HS-5 (cell line): ENCODE measurements around the gene CTSH.
A peak's percentile ranks its signal among the peaks of the same experiment; 100 is the strongest.
"Not testable (repeated sequence)": the region's sequence is repeated elsewhere in the genome, so short reads cannot be mapped to it uniquely, and the experiment has no call there.

Experiments
- DNase-seq: peaks from one replicate; pipeline ENCODE4 v3.0.0-alpha.2; 2012; ENCODE audit warnings: low read depth

Gene CTSH

DNA sequence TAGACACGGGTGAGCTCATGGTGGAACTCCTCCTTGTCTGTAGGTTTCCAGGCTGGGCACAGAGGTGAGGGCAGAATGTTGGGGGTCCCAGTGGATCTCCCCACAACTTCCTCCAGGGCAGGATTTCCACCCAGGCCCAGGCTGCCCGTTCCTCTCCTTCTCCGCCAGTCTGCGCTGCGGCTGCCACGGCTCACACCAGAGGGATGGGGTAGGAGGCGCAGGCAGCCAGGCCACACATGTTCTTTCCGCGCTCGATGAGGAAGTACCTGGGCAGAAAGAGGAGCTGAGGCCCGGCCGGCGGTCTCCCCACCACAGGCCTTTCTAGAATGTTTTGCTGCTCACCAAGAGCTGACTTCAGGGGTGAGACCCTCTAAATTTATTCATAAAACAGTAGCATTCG is 22.9 kb downstream of the CTSH start:
- no peak for DNase-seq

DNA sequence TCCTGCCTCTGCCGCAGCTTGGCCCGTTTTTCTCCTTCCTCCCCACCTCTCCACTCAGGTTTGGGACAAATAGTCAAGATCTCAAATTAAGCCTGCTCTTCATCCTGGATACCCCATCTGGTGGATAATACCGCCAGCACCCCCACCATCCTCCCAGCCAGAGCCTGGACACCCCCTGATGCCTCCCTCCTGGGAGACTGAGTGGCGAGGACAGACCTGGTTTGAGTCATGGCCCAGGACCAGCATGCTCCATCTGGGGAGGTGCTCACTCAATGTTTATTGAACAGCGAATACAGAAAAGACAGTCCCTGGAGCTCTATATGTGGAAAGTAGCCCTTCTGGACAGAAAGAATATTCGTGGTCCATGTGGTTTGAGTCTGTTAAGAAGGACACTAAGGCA is 23.3 kb downstream of the CTSH start:
- no peak for DNase-seq

DNA sequence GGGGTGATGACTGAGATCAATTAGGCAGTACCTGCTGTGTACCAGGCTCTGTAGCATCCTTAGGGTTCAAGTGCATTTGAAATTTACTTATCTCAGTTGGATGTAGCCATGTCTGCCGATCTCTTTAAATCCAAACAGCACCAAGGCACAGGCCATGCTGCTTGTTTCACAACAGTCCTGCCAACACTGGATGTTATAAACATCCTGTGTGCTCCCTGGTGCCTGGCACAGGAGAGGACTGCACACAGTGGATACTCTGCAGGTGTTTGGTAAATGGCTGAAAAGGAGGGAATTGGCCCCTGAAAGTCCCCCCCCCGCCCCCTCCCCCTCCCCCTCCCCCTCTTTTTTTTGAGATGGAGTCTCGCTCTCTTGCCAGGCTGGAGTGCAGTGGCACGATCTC is 27.0 kb downstream of the CTSH start:
- no peak for DNase-seq

DNA sequence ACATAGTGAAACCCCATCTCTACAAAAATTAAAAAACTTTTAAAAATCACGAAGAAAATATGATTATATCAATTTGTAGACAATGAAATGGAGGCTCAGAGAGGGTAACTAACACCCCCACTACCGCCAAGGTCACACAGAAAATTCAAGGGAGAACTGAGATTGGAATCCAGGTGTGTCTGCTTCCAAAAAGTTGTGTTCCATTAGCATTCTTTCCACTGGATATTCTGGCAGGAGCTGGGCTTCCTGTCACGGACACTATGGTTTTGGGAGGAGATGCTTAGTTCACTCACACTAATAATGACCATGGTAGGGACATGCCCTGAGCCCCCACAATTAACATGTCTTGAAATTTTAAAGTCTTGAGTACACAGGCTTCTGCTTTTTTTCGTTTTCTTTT is 28.8 kb downstream of the CTSH start:
- no peak for DNase-seq

DNA sequence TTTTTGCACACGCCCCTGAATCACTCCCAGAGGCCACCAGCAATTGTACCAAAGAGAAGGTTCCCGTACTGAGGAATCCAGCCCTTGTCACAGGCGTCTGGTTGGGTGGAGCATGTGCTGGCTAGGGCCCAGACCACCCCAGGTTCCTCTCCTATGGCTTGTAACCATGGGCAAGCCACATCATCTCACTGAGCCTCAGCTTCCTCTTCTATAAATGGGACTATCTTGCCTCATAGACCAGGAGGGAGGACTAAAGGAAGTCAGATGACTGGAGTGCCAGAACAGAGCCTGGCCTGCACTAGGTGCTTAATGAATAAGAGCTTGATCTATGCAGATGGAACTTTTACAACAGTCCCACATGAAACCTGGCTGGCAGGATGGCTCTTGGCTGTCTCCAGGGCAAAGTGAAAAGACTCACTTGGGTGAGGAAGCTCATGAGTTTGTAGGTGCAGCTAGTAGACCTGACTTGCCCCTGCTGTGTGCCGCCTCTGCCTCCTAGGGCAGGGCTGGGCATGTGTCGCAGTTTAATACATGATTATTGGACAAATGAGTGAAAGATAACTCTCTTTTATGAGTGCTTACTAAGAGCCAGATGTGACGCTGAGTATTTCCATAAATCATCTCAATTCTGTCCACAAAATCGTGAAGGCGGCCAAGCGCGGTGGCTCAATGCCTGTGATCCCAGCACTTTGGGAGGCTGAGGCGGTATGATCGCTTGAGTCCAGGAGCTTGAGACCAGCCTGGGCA is 29.3 kb downstream of the CTSH start:
- DNase-seq, result no peak

DNA sequence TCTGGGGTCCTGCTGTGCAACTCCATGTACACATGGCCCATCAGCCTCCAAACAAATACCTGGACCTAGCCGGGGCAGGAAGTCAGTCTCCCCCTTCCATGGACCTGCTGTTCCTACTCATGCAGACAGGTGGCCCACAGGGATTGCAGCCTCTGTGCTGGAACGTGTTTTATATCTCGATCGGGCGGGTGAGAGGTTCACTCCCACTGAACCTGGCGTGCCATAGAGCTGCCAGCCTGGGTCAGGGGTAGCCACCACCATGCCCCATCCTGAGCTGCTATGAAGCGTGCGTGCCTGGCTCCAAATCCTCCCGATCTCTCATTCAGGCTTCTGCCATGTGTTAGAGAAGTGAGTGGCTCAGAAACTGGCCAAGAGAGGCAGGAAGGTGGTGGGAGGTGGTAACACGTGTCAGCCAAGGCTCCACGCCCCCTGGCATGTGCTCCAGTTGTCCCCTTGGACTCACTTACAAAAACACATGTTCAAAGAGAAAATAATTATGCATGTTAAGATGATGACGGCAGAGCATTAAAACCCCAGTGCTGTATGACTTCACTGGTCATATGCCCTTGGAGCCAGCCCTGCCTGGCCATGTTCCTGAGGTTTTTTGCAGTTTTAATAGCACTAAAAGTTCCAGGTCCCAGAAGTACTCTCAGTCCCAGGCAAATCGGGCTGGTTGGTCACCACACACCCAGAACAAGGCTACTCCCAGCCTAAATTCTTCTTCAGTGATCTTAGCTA is 30.6 kb downstream of the CTSH start:
- DNase-seq, result no peak

DNA sequence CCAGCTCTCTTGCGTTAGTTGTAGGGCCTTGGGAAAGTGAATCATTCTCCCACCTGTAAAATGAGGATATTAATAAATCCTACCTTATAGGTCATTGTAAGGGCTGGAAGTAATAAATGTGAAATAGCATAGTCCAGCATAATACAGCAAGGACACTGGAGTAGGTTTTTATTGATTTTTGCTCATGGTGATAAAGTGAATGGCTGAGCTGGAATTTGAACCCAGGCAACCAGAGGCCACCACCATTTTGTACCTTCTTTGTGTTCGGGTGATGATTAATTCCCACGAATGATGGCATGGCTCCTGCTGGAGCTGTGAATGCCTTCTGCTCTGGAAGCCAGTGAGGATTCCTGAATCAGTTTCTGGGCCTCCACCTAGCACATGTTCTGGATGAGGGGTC is 31.8 kb downstream of the CTSH start:
- DNase-seq, result no peak

DNA sequence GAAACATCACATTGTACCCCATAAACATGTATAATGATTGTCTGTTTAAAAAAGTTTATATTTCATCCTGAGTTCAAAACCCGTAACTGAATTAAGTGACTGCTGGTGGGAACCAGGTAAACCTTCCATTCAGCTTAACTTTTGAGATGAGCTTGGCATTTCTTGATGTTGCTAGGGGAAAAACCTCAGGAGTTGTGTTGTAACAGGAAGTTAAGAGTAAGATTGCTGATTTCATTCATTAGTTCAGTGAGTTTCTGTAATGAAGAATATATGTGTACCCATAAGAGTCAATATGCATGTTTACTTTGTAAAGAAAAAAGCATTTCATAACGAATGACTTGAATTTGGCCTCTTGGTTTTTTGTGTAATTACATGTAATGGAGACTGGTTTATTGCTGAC is 32.5 kb downstream of the CTSH start:
- DNase-seq, result no peak

DNA sequence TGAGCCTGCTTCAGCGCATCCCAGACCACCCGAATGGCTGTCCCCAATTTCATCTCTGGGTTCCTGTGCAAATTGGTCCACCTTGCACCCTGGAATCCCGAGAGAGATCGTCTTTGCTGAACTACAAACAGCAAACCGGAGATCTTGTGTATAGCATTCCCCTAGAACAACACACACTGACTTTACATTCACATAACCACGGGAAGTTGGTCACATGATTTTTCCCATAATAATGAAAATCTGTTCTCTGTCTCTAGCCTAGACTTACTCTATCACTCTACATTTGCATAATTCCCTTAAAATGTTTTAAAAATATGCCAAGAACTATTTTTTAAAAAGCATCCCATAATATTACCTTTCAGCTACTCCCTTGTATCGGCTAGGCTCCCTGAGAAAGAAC is 34.6 kb downstream of the CTSH start:
- no peak for DNase-seq

DNA sequence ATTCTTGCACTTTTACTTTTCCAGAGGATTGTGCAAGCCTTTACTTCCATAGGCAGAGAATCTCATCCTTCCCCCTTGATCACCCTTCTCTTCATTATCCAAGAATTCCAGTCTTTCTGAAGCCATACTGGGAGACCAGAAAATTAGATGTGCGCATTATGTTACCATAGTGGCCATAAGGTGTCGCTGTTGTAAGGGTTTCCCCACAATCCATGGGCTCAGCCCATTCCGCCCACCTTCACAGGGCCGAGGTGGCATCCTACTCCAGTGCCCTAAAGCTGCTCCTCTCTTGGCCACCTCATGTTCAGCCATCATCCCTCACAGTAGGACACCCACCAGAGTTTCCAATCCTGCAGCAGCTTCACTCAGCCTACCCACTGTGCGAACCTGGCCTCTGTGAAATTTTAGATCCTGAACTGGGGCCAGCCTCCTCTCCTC is 35.0 kb downstream of the CTSH start:
- DNase-seq, result no peak

DNA sequence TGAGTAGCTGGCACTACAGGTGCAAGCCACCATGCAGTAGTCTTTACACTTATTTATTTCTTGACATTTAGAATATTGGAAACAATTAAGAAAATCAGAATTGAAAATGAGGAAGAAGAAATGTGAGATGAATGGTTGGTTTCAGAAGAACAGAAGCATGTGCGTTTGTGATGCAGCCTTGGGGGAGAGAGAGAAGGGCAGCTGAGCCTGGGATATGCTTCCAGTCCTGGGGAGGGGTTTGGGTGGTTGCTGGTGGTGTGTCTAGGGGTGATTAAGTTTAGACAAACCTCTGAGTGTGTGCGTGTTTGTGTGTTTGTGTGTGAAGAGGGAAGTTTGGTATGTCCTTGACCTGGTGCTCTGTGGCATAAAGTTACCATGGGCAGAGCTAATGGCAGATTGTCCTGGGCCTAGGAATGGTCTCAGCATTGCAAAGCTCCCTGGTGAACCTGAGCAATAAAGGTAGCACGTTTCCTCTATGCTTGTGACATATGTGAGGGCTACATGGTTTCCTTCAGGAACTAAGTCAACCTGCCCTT is 35.6 kb downstream of the CTSH start:
- DNase-seq, result no peak

DNA sequence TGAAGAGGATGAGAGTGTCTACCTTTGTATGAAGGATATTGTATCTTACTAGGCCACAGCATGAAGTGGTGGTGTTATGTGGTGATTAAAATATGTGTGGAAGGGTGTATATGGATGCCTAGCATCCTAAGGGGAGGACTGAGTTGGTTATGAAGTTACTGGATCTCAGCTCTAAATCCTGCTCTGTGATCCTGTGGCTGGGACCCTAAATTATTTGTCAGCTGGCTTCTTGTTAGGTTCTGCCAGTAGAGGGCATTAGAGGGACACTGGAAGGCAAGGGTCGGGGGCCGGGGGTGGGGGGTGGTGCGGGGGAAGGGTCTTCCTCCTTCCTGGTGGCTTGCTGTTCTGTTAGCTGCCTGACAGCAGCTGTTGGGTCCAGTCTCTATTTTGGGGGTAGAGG is 37.3 kb downstream of the CTSH start:
- no peak for DNase-seq

DNA sequence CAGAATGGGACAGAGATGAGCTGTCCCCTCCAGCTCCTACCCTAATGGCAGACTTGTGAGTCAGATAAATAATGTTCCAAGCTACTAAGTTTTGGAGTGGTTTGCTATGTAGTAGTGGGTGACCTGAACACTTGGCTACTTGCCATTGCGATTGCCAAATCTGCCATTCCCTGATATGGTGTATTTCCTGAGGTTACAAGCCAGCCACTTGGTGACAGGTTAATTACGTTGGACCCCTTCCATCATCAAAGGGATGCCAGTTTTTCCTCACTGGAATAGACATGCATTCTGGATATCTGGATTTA is 38.6 kb downstream of the CTSH start:
- peak; percentile 91 for DNase-seq

DNA sequence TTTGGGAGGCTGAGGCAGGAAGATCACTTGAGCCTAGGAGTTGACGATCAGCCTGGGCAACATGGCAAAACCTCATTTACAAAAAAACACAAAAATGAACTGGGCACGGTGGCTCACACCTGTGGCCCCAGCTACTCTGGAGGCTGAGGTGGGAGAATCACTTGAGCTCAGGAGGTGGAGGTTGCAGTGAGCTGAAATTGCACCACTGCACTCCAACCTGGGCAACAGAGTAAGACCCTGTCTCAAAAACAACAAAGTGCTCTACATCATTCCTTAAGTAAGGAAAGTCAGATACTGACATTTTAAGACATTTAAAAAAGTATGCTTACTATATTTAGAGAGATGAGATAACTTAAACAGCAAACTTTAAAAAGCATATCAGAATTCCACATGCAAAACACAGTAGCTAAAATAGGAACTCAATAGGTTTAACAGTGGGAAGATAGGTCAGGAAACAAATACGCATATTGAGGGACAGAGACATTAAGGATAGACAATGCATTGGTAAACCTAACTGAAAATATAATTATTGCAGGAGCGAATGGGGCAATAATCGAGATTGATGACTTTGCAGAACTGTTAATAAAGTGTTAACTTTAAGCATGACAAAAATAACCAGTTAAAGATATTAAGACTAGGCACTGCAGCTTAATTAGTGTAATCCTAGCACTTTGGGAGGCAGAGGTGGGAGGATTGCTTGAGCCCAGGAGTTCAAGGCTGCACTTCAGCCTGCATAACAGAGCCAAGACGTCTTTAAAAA is 40.1 kb downstream of the CTSH start:
- DNase-seq, result no peak

DNA sequence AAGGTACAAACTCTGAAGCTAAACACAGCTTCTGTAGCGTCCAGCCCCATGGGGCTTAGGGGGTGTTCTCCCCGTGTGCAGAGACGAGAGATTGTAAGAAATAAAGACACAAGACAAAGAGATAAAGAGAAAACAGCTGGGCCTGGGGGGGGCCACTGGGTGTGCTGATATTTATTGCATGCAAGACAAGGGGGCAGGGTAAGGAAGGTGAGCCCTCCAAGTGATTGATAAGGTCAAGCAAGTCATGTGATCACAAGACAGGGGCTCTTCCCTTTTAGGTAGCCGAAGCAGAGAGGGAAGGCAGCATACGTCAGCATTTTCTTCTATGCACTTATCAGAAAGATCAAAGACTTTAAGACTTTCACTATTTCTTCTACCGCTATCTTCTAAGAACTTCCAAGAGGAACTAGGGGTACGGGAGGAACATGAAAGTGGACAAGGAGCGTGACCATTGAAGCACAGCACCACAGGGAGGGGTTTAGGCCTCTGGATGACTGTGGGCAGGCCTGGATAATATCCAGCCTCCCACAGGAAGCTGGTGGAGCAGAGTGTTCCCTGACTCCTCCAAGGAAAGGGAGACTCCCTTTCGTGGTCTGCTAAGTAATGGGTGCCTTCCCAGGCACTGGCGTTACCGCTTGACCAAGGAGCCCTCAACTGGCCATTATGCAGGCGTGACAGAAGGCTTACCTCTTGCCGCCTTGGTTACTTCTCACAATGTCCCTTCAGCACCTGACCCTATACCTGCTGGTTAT is 42.4 kb downstream of the CTSH start:
- DNase-seq, result not testable (repeated sequence)

DNA sequence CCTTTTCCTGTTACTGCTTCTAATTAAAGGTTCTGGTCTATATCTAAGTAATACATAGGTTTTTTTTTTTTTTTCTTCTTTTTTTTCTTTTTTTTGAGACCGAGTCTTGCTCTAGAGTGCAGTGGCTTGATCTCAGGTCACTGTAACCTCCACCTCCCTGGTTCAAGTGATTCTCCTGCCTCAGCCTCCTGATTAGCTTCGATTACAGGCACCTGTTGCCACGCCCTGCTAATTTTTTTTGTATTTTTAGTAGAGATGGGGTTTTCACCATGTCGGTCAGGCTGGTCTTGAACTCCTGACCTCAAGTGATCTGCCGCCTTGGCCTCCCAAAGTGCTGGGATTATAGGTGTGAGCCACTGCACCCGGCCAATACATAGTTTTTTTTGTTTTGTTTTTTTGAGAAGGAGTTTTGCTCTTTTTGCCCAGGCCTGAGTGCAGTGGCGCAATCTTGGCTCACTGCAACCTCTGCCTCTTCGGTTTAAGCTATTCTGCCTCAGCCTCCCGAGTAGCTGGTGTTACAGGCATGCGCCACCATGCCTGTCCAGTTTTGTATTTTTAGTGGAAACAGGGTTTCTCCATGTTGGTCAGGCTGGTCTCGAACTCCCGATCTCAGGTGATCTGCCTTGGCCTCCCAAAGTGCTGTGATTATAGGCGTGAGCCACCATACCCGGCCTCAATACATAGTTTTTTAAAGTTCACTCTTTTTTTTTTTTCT is 43.9 kb downstream of the CTSH start:
- not testable (repeated sequence) for DNase-seq

DNA sequence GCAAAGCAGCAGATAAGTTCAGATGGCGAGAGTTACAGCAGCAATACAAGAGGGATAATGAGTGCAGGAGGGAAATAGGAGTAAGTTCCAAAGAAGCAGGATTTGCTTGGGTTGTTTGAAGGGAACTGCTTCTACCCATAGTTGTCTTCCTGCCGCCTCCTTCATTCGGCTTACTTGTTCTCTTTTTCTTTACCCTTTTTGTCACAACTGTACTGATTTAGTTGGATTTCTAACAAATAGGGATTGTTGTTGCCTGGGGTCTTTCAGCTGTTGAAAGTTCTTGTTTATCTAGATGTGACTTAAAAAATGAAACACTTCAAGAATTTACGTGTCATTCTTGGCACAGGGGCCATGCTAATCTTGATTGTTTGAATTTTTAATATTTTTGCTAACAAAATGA is 46.3 kb downstream of the CTSH start:
- DNase-seq, result no peak

DNA sequence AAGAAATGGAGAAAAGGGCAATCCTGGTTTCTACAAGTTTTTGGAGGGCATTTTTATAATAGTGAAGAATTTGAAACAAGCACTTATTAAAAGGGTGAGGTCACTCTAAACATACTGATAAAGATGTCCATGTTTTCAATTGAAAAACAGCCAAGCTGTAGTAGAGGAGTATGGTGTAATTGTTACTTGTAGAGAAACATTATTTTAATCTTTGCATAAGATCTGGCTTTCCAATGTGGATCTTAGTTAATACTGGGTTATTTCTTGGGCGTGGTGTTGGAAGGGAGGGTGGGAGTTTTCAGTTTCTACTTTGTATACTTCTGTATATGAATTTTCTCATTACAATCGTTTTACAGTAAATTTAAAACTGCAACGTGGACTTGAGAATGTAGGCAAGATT is 49.4 kb downstream of the CTSH start:
- DNase-seq, result no peak

DNA sequence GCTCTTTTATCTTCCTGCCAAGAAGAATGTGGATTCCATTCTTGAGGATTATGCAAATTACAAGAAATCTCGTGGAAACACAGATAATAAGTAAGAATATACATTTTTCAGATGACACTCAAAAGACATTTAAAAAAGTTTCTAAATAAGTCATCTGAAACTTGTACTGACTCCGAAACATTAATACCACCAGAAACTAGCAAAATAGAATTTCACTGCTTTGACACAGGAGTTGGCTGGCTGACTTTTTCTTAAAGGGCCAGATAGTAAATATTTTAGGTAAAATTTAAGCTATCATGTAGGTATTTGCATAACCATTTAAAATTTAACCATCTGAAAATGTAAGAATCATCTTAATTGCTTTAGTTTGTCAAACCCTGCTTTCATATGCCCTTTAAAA is 51.3 kb downstream of the CTSH start:
- DNase-seq, result no peak

DNA sequence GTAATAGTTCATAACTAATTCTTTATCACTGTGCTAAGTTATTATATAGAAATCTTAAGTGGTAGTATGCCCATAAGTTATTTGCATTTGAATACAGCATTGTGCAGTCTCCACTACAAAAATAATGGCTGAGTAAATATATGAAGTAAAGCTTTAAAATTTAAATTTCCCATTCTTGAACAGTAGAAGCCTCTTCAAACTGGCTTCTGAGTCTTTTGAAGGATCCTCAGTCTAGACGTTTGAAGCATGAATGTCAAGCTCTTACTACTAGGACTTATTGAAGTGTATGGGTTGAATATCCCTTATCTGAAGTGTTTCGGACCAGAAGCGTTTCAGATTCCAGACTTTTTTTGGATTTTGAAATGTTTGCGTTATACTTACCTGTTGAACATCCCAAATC is 55.8 kb downstream of the CTSH start:
- no peak for DNase-seq

DNA sequence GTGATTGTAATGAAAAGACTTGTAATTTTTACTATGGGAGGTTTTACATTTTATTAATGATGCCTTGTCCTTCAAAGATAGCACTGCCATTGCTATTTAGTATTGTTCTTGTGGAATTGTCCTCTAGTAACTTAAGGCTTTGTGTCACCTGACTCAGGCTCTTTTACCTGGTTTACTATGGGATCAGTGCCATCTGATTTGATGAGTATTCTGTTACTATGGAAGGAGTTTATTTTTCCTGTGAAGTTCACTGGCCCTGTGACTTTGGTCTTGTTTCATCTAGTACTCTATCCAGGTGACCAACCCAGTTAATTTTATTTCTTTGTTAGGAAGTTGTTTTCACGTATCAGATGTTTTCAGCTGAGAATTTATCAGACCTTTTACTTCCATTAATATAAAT is 63.2 kb downstream of the CTSH start:
- DNase-seq, result no peak

DNA sequence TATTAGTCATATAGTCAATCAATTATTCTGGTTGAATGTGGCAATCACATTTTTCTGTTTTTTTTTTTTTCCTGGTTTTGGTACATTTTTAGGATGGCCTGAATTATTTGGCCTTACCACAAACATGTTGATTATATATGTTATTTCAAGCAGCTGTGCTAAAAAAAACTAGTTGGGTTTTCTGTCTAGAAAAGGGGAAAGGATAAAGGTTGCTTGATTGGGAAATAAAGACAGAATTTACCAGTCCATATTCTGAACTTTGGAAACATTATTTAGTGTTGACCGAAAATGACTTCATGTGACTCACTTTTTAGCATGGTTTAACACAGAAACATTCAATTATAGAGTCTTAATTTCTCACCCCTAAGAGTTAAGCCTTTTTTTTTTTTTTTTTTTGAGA is 64.0 kb downstream of the CTSH start:
- DNase-seq, result no peak
